Measurements from ENCODE around the gene NFIB. TPM values are rescaled to one million over a fixed set of nuclear protein-coding genes. Genes with fewer than 3 reads are reported as not detected.
A peak's percentile ranks its signal among the peaks of the same experiment; 100 is the strongest.

NFIB gene
- polyA plus RNA-seq, 1 of the 3 experiments (the other 2 are of a cell fraction) = 9.2 TPM

- TF ChIP-seq USF1 (IDR thresholded peaks at IDR 0.05; ENCODE audit: borderline replicate concordance, low read depth) = peak; percentile 1; the same call in 1 of the 2 replicates
- peak; percentile 52 for TF ChIP-seq MXI1 (IDR thresholded peaks at IDR 0.05; ENCODE audit: low read depth, low read length)
- no peak; the same call in 1 of the 2 replicates for TF ChIP-seq GABPA (IDR thresholded peaks at IDR 0.05; ENCODE audit: low read depth)
- peak; percentile 77 for TF ChIP-seq NFIC (IDR thresholded peaks at IDR 0.05; ENCODE audit: borderline replicate concordance)
- TF ChIP-seq FOSL2 (IDR thresholded peaks at IDR 0.05; ENCODE audit: borderline replicate concordance, low read depth) = no peak
- TF ChIP-seq NRF1 (IDR thresholded peaks at IDR 0.05; ENCODE audit: low read depth, low read length) = peak; percentile 8; the same call in 1 of the 2 replicates
- TF ChIP-seq IRF3 (IDR thresholded peaks at IDR 0.05; ENCODE audit: low read depth, low read length) = no peak
- peak; percentile 69 for TF ChIP-seq MAX (IDR thresholded peaks at IDR 0.05; ENCODE audit: low read depth)
- TF ChIP-seq POLR2AphosphoS5 (IDR thresholded peaks at IDR 0.05; ENCODE audit: low read depth, low read length) = peak; percentile 30
- TF ChIP-seq ZBTB33 (IDR thresholded peaks at IDR 0.05; ENCODE audit: borderline replicate concordance, low read depth) = no peak; the same call in 1 of the 2 replicates
- peak; percentile 8; the same call in 1 of the 2 replicates for TF ChIP-seq RXRA (IDR thresholded peaks at IDR 0.05; ENCODE audit: borderline replicate concordance, low read depth)
- peak; percentile 31; the same call in 1 of the 2 replicates for TF ChIP-seq RCOR1 (IDR thresholded peaks at IDR 0.05; ENCODE audit: low read length)
- TF ChIP-seq CHD2 (IDR thresholded peaks at IDR 0.05; ENCODE audit: low read length, partially characterized antibody) = peak; percentile 34
- peak; percentile 26 for TF ChIP-seq CTCF (IDR thresholded peaks at IDR 0.05)
- TF ChIP-seq REST (IDR thresholded peaks at IDR 0.05; ENCODE audit: low read depth, low read length) = no peak
Measured at GRCh38 chr9:14322211-14323082, 8.5 kb upstream of the NFIB start (continued).

All from SK-N-SH (cell line).